ENCODE results near the gene TGDS. TPM values are rescaled to one million over a fixed set of nuclear protein-coding genes. Genes with fewer than 3 reads are reported as not detected.

TGDS gene
- total RNA-seq, 1 experiment from 2014 or later: 4.1 TPM

DNA sequence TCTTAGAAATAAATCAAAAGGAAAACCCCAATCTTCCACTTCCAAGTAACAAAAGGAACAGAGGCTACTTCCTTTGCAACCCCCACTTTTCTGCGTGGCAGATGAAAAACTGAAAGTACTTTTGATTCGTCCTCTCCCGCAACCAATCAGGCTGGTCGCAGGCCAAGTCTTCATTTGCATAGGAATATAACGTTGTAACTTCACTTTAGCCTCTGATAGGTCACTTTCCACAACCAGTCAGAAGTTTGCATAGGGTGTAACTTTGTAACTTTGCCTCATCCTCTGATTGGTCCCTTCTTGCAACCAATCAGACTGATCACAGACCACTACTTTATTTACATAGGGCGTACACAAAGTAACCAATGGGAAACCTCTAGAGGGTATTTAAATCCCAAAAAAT, 37.2 kb downstream of the TGDS start:
- TF ChIP-seq, protein P1, sequence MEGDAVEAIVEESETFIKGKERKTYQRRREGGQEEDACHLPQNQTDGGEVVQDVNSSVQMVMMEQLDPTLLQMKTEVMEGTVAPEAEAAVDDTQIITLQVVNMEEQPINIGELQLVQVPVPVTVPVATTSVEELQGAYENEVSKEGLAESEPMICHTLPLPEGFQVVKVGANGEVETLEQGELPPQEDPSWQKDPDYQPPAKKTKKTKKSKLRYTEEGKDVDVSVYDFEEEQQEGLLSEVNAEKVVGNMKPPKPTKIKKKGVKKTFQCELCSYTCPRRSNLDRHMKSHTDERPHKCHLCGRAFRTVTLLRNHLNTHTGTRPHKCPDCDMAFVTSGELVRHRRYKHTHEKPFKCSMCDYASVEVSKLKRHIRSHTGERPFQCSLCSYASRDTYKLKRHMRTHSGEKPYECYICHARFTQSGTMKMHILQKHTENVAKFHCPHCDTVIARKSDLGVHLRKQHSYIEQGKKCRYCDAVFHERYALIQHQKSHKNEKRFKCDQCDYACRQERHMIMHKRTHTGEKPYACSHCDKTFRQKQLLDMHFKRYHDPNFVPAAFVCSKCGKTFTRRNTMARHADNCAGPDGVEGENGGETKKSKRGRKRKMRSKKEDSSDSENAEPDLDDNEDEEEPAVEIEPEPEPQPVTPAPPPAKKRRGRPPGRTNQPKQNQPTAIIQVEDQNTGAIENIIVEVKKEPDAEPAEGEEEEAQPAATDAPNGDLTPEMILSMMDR (IDR thresholded peaks at IDR 0.05; ENCODE audit: unreplicated experiment): no peak
- no TSS peak for BruUV-seq (replicated peaks)
- Mint-ChIP-seq H3K4me3 (ENCODE audit: low read depth, unreplicated experiment) (no peak overlapping the region), H3K4me1 (ENCODE audit: low read depth, unreplicated experiment) (no peaks in the 10 kb centered on the region), H3K27ac (ENCODE audit: unreplicated experiment) (no peak overlapping the region), H3K9me3 (ENCODE audit: low read depth, unreplicated experiment) (no peaks in the 10 kb centered on the region), H3K27me3 (ENCODE audit: unreplicated experiment) (no peaks in the 10 kb centered on the region), H3K36me3 (ENCODE audit: insufficient read depth, unreplicated experiment) (no peaks in the 10 kb centered on the region)
- intact Hi-C loops (cut with micrococcal nuclease; ENCODE audit: unreplicated experiment): no loop called here
- CTCF ChIA-PET: no interaction called here
- no peak for DNase-seq

DNA sequence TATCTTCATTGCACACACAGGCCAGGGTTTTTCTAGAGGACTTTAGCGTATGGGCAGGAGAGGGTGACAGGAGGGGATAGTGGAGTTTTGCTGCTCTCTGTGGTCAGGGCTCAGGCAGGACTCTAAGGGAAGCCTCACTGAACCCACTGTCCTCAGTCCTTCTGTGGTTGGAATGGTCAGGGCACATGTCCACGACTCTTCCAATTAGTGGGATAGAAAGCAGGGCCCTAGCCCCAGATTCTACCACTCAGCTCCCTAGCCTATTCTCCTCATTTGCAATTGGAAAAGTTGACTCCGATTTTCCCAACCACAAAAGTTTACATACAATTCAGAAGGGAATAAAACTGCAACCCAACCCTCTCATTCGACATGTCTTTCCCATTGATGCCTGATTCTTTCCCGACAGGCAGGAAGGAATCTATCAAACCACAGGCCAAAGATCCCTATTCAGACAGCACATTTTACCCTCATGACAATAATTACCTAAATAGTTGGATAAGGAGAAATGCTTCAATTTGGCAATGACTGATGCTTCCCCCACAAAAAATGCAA, 38.2 kb downstream of the TGDS start:
- TF ChIP-seq, protein P1 (IDR thresholded peaks at IDR 0.05; ENCODE audit: unreplicated experiment): no peak
- H3K4me3 Mint-ChIP-seq (ENCODE audit: low read depth, unreplicated experiment): no peak overlapping the region
- no peaks in the 10 kb centered on the region for H3K27me3 Mint-ChIP-seq (ENCODE audit: unreplicated experiment)
- no TSS peak for BruUV-seq (replicated peaks)
- no peaks in the 10 kb centered on the region for H3K9me3 Mint-ChIP-seq (ENCODE audit: low read depth, unreplicated experiment)
- no peak overlapping the region for H3K27ac Mint-ChIP-seq (ENCODE audit: unreplicated experiment)
- intact Hi-C loops (cut with micrococcal nuclease; ENCODE audit: unreplicated experiment): no loop called here
- DNase-seq: no peak
- no peaks in the 10 kb centered on the region for H3K4me1 Mint-ChIP-seq (ENCODE audit: low read depth, unreplicated experiment)
- CTCF ChIA-PET: no interaction called here
- H3K36me3 Mint-ChIP-seq (ENCODE audit: insufficient read depth, unreplicated experiment): no peaks in the 10 kb centered on the region

DNA sequence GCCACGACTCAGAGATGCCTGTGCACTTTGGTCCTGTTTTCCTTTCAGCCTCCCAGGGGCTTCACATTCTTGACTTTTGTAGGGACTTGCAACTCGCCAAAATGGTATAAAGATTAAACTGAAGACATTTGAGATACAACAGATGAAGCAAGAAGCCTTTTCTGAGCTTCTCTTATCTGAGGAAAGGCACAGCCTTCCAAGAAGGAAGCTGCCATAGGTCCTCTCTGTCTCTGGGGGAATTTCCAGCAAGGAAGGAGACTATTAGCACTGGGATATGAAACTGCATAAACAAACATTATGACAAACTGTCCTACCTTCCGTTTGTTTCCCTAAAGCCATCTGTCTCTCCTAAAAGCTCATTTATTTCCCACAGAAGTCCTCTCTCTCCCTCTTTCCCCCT, 39.3 kb downstream of the TGDS start:
- TF ChIP-seq, protein P1 (IDR thresholded peaks at IDR 0.05; ENCODE audit: unreplicated experiment): no peak
- CTCF ChIA-PET: no interaction called here
- Mint-ChIP-seq H3K36me3 (ENCODE audit: insufficient read depth, unreplicated experiment) (no peaks in the 10 kb centered on the region), H3K27me3 (ENCODE audit: unreplicated experiment) (no peaks in the 10 kb centered on the region), H3K9me3 (ENCODE audit: low read depth, unreplicated experiment) (no peaks in the 10 kb centered on the region), H3K4me3 (ENCODE audit: low read depth, unreplicated experiment) (no peak overlapping the region), H3K4me1 (ENCODE audit: low read depth, unreplicated experiment) (no peaks in the 10 kb centered on the region), H3K27ac (ENCODE audit: unreplicated experiment) (no peak overlapping the region)
- intact Hi-C loops (cut with micrococcal nuclease; ENCODE audit: unreplicated experiment): no loop called here
- no TSS peak for BruUV-seq (replicated peaks)
- DNase-seq: no peak

DNA sequence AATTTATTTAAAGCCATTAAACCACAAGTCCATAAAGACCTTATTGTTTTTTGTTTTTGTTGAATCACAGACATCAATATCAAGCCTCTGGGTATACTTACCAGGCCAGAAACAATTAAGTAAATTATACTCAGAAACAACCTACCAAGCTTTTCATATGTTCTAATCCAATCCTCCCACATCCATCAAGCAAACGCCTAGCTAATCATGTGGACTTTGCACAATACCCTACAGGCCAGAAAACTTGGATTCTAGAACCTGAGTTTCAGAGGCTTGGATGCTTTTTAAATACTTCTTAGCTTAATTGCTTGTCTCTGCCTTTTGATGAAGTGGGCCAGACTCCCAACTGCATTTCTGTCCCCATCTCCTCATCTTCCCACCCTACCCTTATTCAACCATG, 39.9 kb downstream of the TGDS start:
- H3K4me1 Mint-ChIP-seq (ENCODE audit: low read depth, unreplicated experiment): no peaks in the 10 kb centered on the region
- H3K27me3 Mint-ChIP-seq (ENCODE audit: unreplicated experiment): no peaks in the 10 kb centered on the region
- no TSS peak for BruUV-seq (replicated peaks)
- H3K36me3 Mint-ChIP-seq (ENCODE audit: insufficient read depth, unreplicated experiment): no peaks in the 10 kb centered on the region
- no peak overlapping the region for H3K27ac Mint-ChIP-seq (ENCODE audit: unreplicated experiment)
- DNase-seq: no peak
- no peak overlapping the region for H3K4me3 Mint-ChIP-seq (ENCODE audit: low read depth, unreplicated experiment)
- CTCF ChIA-PET: no interaction called here
- TF ChIP-seq, protein P1 (IDR thresholded peaks at IDR 0.05; ENCODE audit: unreplicated experiment): no peak
- intact Hi-C loops (cut with micrococcal nuclease; ENCODE audit: unreplicated experiment): no loop called here
- no peaks in the 10 kb centered on the region for H3K9me3 Mint-ChIP-seq (ENCODE audit: low read depth, unreplicated experiment)

Data from Calu3 (cell line).